Measurements from ENCODE around the gene REXO4.

Gene REXO4

DNA sequence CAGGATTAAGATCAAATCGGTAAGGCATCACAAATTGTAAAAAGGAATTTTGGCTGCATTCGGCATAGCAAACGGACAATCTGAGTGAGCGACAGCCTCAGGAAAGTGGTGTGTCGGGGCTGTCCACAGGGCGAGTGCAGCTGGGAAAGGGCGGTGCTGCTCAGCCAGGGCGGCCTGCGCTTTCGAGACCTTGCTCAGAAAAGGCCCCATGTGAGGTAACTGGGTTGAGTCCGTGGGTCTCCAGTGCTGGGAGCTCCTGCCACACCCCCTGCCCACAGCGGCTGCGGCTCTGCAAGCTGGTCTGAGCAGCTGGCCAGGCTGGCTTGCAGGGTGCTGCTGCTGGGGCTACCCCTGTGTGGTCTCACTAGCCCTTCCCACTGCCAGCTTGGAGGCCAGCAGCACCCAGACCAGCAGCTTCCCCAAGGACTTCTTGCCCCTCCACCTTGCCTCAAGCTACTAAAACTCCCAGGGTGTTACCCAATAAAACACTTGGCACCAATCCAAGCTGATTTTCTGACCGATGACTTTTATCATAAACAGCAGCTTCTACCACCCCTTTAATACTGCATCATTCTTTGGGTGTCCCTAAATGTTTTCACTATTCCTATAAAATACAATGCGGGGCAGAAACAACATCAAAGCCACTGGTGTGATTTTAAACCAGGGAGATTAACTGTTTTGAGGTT lies 55.3 kb downstream of the REXO4 start:
- no peak for DNase-seq

DNA sequence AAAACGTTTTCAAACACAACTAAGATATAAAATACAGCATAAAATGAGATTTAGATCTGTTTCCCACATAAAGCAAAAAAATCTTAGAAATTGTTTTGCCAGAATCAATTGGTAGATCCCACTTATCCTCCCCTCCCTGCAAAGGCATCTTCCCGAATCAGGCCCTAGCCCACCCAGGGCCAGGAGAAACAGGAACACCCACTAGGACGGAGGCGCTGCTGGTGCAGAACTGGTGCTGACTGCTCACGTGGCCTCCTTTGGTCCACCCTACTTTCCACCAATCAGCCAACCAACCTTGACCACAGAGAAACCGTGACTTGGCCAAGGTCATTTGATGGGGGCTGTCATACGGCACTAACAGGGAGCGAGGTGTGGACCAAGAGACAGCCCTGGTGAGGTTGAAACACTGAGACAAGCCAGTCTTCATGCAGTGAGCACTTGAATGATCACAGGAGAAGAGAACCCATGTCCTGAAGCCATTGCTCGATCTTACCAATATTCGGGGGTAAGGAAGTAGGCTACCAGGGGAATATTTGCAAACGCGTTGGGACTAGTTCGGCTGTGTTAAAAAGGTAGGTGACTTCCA lies 56.2 kb downstream of the REXO4 start:
- DNase-seq, result no peak

DNA sequence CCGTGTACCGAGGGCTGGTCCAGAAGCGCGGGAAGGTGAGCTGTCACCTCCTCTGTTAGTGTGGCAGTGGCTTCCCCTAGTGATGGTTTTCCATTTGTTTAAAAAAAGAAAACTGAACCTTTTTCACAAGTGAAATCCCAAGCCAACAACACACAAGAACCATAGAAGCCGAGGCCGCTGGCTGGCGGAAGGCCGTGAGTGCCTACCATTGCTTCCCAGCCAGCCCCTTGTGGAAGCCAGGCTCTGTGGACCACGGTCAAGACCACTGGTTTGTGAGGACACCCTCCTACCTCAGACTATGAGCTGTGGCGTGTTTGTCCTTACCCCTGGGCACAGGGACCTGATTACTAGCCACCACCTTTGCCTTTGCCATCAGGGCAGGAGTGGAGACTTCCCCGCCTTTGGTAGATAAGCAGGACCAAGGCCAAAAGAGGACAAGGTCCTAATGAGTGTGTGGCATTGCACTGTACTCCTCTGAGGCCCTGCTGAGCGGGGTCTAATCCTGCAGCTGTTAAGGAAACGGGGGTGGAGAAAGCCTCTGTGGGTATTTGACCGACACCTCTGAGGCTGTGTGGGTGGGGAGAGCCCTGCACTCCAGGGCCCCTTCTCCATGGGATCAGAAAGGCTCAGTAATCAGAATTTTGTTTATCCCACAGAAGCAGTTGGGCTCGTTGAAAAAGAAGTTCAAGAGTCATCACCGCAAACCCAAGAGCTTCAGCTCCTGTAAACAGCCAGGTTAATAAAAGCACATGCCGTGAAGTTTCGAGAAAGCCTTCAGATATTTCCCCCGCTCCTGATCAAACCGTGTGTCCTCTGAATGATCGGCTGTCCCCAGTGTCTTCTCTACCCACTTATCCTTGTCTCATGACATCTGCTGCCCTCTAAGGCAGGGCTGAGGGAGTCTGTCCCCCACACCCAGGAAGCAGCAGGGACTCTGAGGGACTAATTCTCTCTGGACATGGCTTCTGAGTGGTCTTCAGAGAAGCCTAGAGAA lies 57.1 kb downstream of the REXO4 start:
- DNase-seq, result no peak

DNA sequence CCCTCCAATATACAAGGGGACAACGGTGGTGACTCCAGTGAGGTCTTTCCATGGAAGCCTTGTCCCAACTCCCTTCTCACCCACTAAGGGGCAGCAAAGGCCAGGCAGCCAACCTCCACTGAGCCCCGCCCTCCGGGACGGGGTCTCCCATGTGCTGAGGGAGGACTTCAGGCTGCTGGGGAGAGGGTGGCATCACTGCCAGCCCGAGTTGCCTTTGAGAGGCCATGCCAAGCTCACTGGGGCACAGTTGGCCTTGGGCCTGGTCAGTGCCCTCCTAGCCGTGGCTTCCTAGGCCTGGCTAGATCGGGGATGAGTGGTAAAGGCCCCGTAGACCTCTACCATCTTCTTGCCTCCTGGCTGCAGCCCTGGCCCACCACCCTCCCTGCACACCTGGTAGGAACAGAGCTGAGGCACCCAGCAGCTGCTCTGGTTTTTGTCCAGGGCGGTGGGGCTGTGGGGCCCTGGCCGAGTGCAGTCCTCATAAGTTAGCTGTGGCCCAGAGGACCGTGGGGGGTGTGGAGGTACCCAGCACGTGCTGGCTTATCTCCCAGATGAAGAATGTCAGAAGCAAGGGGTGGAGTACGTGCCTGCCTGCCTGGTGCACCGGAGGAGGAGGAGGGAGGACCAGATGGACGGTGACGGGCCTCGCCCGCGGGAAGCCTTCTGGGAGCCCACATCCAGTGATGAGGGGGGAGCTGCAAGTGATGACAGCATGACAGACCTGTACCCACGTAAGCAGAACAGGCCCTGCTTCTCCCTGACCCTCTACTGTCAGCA lies 58.2 kb downstream of the REXO4 start:
- peak in 1 of 2 experiments; percentile 15 for DNase-seq

DNA sequence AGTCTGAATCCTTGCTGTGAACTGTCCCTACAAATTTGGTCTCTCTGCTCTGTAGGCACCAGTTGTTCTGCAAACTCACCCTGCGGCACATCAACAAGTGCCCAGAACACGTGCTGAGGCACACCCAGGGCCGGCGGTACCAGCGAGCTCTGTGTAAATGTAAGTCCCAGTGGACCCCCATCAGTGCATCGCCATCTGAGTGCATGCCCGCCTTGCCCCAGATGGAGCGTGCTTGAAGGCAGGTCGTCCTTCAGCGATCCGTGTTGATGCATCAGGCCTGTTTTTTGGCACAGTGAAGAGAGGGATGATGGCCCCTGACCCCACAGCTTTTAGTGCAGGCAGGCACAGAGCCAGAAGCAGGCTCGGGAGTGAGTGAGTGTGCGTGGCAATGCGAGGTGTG lies 60.2 kb downstream of the REXO4 start:
- no peak for DNase-seq

DNA sequence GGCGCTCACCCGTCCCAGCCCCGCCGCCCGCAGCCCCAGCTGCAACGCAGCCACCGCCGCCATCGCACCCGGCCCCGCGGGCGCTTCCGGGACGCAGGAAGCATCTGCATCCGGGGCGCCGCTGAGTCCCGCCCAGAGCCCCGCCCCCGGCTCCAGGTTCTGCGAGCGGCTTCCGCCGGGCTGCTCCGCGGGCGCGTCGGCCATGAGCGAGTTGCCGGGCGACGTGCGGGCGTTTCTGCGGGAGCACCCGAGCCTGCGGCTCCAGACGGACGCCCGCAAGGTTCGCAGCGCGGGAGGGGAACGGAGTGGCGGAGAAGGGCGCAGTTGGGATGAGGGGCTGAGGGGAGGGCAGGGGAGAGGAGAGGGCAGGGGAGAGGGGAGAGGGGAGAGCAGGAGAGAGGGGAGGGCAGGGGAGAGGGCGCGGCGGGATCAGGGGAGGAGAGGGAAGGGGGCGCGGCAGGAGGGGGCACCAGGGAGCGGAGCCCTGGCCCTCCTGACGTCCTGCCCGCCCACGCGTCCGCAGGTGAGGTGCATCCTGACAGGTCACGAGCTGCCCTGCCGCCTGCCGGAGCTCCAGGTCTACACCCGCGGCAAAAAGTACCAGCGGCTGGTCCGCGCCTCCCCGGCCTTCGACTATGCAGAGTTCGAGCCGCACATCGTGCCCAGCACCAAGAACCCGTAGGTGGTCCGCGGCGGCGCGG lies 61.3 kb downstream of the REXO4 start, which contains the start of the genes SURF1 and SURF2:
SURF1 (minus strand) TSS at position 97 of the 701 bp plus-strand sequence; CDS start at position 63, 34 bp downstream.
SURF2 (plus strand) TSS at position 160 of the 701 bp plus-strand sequence; CDS start at position 203, 43 bp downstream.
- DNase-seq, result peak; percentile 87 to 88
